IMR-90 (cell line): ENCODE measurements around the gene SOX8.

Experiments
- CHD1 ChIP-seq: IDR thresholded peaks from 2 replicates; pipeline ENCODE4 v1.6.1; 2012; ENCODE audit warnings: low read depth, low read length, improper control_type of control experiment
- POLR2A ChIP-seq: IDR thresholded peaks from 2 replicates; pipeline ENCODE4 v1.6.1; 2012; ENCODE audit warnings: mild to moderate bottlenecking, low read depth, low read length
- RCOR1 ChIP-seq: IDR thresholded peaks from 2 replicates; pipeline ENCODE4 v1.6.1; 2012; ENCODE audit warnings: mild to moderate bottlenecking, low read length, improper control_type of control experiment; ENCODE audit not compliant: insufficient replicate concordance
- TF ChIP-seq, protein P1 (sequence below): conservative IDR thresholded peaks from 2 replicates; pipeline ENCODE4 v1.5.1; 2012; ENCODE audit warnings: mild to moderate bottlenecking, low read depth, low read length, improper control_type of control experiment
- TF ChIP-seq, protein P2 (sequence below): fragments of 150-350 bp; IDR thresholded peaks from 2 replicates; pipeline ENCODE4 v1.6.1; 2016; ENCODE audit warnings: low read depth, mild to moderate bottlenecking, low read length, moderate library complexity, borderline replicate concordance
- TF ChIP-seq, protein P3 (sequence below): fragments of 150-350 bp; IDR thresholded peaks from 2 replicates; pipeline ENCODE4 v1.6.1; 2017; ENCODE audit warnings: mild to moderate bottlenecking, antibody characterized with exemption, low read length, low read depth

DNA sequence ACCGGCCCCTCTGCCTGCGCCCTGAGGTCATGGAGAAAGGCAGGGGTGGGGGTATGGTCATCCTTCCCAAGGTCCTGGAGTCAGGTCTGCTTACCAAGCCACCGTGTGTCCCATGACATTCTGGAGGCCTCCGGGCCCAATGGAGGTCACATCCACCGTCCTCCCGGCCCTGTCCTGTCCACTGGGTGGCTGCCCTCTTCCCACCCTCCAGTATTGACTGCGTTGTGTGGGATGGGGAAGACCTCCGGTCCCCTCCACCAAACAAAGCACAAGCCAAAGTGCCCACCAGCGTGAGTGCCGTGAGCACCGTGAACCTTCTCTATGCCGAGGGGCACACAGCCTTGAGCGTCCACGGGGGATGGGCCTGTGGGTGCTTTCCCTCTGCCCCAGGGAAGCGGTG lies 48.0 kb upstream of the SOX8 start:
- no peak for TF ChIP-seq RCOR1
- TF ChIP-seq, protein P1, sequence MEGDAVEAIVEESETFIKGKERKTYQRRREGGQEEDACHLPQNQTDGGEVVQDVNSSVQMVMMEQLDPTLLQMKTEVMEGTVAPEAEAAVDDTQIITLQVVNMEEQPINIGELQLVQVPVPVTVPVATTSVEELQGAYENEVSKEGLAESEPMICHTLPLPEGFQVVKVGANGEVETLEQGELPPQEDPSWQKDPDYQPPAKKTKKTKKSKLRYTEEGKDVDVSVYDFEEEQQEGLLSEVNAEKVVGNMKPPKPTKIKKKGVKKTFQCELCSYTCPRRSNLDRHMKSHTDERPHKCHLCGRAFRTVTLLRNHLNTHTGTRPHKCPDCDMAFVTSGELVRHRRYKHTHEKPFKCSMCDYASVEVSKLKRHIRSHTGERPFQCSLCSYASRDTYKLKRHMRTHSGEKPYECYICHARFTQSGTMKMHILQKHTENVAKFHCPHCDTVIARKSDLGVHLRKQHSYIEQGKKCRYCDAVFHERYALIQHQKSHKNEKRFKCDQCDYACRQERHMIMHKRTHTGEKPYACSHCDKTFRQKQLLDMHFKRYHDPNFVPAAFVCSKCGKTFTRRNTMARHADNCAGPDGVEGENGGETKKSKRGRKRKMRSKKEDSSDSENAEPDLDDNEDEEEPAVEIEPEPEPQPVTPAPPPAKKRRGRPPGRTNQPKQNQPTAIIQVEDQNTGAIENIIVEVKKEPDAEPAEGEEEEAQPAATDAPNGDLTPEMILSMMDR: no peak
- TF ChIP-seq POLR2A: no peak
- TF ChIP-seq, protein P2, sequence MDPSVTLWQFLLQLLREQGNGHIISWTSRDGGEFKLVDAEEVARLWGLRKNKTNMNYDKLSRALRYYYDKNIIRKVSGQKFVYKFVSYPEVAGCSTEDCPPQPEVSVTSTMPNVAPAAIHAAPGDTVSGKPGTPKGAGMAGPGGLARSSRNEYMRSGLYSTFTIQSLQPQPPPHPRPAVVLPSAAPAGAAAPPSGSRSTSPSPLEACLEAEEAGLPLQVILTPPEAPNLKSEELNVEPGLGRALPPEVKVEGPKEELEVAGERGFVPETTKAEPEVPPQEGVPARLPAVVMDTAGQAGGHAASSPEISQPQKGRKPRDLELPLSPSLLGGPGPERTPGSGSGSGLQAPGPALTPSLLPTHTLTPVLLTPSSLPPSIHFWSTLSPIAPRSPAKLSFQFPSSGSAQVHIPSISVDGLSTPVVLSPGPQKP: no peak
- TF ChIP-seq, protein P3, sequence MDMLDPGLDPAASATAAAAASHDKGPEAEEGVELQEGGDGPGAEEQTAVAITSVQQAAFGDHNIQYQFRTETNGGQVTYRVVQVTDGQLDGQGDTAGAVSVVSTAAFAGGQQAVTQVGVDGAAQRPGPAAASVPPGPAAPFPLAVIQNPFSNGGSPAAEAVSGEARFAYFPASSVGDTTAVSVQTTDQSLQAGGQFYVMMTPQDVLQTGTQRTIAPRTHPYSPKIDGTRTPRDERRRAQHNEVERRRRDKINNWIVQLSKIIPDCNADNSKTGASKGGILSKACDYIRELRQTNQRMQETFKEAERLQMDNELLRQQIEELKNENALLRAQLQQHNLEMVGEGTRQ: no peak
- no peak for TF ChIP-seq CHD1
